Activated CD4-positive, alpha-beta T cell treated with anti-CD3 and anti-CD28 coated beads, Interleukin-2, Interleukin-6, amounts not matched to agents 100 ng/mL and 50 ng/mL, durations not matched to agents 16 hours and 8 hours (primary cell): ENCODE measurements around the gene SPESP1.
A peak's percentile ranks its signal among the peaks of the same experiment; 100 is the strongest.
"Not testable (repeated sequence)": the region's sequence is repeated elsewhere in the genome, so short reads cannot be mapped to it uniquely, and the experiment has no call there.

ENCODE experiments used
- DNase-seq: peaks from one replicate; pipeline ENCODE4 v3.0.0-alpha.2; 2020

The SPESP1 gene

DNA sequence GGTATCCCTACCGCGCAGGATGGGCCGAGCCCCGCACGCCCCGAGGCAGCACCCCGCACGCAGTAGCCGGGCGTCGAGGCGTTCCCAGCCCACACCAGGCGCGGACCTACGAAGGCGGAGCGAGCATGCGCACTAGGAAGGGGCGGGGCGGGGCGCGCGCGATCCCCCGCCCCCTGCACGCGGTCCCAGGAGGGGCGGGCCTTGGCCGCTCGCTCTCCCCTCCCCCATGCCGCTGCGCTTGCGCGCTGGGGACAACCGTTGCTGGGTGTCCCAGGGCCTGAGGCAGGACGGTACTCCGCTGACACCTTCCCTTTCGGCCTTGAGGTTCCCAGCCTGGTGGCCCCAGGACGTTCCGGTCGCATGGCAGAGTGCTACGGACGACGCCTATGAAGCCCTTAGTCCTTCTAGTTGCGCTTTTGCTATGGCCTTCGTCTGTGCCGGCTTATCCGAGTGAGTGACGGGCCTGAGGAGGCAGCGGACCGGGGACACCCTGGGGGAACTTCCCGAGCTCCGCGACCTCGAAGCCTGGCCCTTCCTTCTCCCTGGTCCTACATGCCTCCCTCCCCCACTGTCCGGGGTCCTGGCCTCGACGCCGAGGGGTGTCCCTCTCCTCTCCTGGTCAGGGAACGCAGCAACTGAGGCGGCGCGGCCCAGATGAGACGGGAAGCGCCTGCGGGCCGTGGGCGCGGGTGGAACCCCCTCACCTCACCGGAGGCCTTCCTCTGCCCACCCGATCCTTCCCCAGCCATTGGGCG, at the start of gene SPESP1:
TSS of gene SPESP1 (plus strand) at position 258 of the 755 bp plus-strand sequence. CDS start at position 387, 129 bp downstream.
- DNase-seq, result peak; percentile 21

DNA sequence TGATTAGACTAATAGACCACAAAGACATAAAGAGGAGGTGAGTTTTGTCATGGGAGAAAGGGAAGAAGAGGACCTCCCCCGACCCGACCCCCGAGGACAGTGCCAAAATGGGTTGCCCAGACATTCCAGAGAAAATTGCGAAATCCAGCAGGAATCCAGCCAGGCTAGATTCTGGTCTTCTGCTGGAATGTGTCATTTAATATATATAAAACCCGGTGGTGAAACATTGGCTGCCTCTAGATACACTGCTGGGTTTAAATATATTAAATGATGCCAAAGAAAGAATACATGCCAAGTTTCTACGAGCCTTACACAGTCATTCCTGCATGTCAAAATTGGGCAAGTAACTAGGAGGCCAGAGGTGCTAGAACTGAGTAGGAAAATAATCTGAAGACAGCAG, 45.3 kb upstream of the SPESP1 start:
- no peak for DNase-seq

DNA sequence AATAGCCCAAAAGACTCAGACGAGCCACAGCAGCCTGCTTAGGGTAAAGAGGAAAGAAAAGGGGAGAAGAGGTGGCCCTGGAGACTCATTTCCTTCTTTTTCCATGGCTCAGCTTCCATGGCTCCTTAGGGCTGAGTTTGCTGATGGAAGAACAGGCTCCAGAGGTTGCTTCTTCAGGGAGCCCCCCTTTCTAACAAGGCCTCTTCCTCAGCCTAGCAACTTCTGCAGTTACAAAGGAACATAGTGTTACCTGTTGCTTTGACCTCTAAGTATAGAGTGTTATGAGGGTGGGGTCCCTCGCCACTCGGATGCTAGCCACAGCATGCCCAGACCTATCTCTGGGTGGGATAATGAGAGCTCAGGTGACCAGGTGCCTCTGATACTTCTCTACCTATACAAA, 43.2 kb upstream of the SPESP1 start:
- no peak for DNase-seq

- no peak for DNase-seq
Observed at GRCh38 chr15:68887819-68888218, 42.5 kb upstream of the SPESP1 start.

- DNase-seq, result peak; percentile 12
Observed at GRCh38 chr15:68888419-68888818, 41.9 kb upstream of the SPESP1 start.

DNA sequence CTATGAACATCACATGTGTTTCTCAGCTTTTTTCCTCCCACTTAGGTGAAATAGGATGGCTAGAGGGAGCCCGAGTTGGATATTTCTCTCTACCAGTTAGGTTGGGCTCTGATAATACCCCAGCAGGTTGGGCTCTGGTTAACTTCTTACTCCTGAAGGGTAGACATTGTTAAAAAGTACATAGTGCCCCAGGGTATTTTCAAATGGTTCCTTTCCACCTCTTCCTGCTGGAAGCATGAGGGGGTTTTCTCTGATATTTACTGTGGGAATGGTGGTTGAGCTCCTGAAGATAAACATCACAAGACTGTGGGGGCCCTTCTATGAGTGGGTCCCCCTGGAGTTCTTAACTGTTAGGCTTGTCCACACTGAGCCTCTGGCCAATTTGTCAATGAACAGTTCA, 36.1 kb upstream of the SPESP1 start:
- DNase-seq, result no peak

DNA sequence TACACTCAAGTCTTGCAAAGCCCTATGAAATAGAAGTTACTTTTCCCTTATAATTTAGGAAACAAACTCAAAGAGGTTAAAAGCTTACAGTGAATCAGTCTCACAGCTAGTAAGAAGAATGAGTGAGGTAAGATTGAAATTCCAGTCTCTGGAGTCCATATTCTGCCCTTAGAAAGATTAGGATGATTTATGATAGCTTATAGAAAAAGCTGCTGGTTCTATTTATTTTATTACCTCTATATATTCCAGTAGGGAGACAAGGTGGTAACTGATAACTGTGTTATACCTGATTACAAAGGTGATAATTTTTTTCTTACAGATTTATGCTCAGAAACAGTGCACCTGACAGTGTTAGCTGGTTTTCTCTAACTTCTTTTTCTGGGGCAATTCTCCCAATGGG, 34.1 kb upstream of the SPESP1 start:
- DNase-seq, result no peak

DNA sequence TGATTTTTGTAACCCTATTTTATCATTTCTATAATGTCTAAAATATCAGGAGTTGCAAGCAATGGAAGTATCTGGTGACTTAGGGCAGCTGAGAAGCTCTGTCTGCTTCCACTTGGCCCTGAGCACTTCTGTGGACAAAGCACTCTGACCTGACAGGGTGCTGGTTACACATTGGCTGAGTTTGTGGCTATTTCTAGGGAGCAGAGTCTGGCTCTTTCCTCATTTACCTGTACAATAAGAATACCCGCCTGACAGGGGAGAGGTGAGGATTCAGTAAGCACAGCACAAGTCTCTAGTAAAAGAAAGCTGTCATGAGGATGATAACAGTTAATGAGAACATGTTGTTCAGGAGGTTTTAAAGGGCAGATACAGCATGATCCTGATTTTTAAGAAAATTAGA, 33.3 kb upstream of the SPESP1 start:
- no peak for DNase-seq

DNA sequence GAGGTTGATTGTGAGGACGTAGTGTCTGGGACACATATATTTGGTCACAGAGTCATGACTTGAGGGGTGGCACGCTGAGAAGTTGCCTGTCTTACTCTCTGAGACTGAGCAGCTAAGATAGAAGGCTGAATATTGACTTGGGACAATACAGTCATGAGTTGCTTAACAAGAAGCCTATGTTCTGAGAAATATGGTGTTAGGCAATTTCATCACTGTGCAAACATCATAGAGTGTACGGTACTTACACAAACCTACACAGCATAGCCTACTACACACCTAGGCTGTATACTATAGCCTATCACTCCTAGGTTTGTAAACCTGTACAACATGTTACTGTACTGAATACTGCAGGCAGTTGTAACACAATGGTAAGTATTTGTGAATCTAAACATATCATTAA, 30.3 kb upstream of the SPESP1 start:
- no peak for DNase-seq

GRCh38 chr15:68907396-68907923, 22.9 kb upstream of the SPESP1 start:
- DNase-seq, result no peak

GRCh38 chr15:68909601-68910100, 20.7 kb upstream of the SPESP1 start:
- DNase-seq, result no peak

GRCh38 chr15:68910341-68910740, 20.0 kb upstream of the SPESP1 start:
- DNase-seq, result no peak

DNA sequence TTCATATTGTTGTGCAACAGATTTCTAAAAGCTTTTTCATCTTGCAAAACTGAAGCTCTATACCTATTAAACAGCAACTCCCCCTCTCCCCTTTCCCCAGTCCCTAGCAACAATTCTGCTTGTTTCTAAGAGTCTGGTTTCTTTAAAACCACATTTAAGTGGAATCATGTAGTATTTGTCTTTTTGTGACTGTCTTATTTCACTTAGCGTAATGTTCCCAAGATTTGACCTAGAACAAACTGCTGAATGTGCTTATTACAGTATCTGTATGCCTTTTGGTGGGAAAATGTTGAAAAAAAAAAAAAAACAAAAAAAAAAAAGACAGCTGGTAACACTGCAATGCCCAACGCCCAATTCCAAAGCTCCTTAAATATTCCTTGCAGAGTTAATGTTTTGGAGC, 19.5 kb upstream of the SPESP1 start:
- DNase-seq, result no peak

DNA sequence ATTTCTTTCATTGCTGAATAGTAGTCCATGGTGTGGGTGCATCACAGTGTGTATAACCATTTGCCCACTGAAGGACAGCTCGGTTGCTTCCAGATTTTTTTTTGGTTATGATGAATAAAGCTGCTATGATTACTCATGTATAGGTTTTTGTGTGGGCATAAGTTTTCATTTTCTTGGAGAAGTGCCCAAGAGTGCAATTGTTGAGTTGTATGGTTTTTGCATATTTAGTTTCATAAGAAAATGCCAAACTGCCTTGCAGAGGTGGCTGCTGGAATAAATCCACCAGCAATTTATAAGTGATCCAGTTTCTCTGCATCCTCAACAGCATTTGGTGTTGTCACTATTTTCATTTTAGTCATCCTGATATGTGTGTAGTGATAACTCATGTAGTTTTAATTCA, 8.4 kb upstream of the SPESP1 start:
- no peak for DNase-seq

DNA sequence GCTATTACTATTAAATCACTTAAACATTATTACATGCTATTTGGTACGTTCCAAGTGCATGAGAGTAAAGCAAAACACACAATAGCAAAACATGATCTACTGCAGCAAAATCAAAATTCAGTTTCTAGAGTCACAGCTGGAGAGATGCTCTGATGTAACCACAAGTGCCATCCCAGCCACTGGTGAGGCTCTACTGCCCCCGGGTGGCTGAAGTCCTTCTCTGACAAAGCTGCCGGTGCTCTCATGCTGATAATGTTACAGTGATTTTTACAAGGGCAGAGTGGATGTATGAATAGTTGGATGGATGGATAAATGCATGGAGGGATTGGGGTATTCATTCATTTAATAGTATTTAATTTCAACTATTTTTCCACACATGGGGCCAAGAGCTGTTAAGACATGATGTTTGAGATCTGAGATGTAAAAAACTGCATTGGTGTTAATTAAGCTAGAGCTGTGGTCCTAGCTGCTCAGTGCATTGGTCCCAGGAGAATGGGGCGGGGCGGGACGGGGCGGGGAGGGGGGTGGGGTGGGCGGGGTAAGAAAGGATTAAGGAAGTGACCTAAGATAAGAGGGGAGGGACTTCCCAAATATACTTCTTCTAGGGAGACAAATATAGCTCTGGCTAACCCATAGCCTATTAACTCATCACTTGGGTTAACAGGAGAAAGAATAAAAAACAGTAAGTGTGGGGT, 5.3 kb upstream of the SPESP1 start:
- peak; percentile 69 for DNase-seq

DNA sequence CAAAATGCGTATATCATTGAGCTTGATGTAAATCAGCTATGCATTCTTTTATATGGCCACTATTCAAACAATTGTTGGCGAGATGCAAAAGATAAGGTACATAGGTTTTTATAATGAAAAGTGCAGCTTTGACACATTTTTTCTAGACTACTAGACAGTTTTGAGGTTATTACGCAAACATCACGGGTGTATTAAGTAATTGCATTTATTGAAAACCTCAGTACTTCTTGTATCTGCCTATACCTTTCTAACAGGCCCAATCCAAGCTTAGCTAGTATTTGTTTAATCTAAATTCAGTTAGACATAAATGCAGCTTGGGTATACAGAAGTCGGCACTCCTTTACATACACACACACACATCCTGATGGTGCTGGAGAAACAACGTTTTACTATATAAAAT, 2.7 kb downstream of the SPESP1 start:
- DNase-seq, result no peak

DNA sequence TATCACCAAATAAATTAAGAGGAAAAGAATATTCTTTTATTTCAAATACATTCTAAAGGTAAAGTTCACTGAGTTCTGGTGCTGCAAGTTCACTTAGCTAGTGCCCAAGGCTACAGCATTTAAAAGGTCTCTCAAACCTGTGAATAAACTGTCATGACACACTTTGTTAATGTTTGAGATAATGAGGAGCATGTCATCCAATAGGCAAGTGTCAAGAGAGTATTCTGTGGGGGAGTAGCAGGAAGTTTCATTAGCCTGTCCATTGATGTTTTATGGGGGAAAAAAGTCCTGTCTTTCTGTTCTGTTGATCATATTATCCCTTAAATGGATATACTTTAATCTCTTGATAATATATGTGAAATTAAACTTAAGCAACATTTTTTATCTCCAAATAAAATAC, 4.0 kb downstream of the SPESP1 start:
- DNase-seq, result no peak

- DNase-seq, result no peak
Observed at GRCh38 chr15:68935400-68935937, 5.1 kb downstream of the SPESP1 start.

DNA sequence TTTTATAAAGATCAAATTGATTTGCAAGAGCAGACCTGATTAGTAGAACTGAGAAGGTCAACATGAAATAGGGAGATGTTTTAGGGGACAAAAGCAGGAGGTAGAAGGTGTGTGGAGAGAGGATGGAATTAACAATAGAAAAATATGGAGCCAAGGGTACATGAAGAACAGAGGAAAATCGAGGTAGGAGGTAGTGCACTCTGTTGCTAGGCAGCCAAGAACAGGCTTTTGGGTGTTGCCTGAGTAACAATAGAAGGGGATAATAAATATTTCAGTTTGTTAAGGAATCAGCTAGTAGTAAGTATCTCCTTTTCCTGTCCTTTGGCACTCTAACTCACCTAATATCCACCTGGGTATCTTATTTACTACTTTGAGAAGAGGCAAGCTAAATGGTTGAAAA, 9.2 kb downstream of the SPESP1 start:
- DNase-seq, result no peak

GRCh38 chr15:68951813-68952212, 21.5 kb downstream of the SPESP1 start:
- DNase-seq, result no peak

DNA sequence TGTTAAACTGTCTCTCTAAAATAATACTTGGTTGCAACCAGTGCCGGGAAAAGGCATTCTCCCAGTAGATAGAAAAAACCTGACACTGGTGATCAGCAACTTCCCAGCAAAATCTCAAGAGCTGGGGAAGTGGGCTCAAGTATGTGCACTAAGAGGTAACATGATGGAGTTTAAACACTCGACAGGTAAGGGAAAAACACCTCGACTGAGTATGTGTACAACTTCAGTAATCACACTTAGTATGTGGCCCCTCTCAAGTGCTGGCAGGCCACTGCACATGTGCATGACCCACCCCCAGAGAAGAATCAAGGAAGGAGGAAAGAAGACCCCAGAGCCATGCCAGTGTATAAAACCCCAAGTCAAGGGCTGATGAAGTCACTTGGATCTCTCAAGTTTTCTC, 27.4 kb downstream of the SPESP1 start:
- no peak for DNase-seq

- DNase-seq, result no peak
Observed at GRCh38 chr15:68958597-68958996, 28.3 kb downstream of the SPESP1 start.

- DNase-seq, result no peak
Observed at GRCh38 chr15:68962465-68962864, 32.1 kb downstream of the SPESP1 start.

- not testable (repeated sequence) for DNase-seq
Observed at GRCh38 chr15:68963719-68964118, 33.4 kb downstream of the SPESP1 start.
